Umbilical cord (tissue), 2 donors: ENCODE results near the gene ARHGEF7. TPM values are rescaled to one million over a fixed set of nuclear protein-coding genes. Genes with fewer than 3 reads are reported as not detected.

Source experiments
- DNase-seq: peaks from one replicate; pipeline ENCODE4 v3.0.0-alpha.2; 2015; ENCODE audit warnings: low spot score
- total RNA-seq: library from RNA; depleted of rRNA; stranded (reverse); fragments of >200 nt; gene quantifications from one replicate; pipeline ENCODE4 v1.2.3, GENCODE V29; 2014; ENCODE audit warnings: low replicate concordance; ENCODE audit not compliant: insufficient read depth

The ARHGEF7 gene
- total RNA-seq, 1 donor from 2014 or later, result 99.2 TPM

DNA sequence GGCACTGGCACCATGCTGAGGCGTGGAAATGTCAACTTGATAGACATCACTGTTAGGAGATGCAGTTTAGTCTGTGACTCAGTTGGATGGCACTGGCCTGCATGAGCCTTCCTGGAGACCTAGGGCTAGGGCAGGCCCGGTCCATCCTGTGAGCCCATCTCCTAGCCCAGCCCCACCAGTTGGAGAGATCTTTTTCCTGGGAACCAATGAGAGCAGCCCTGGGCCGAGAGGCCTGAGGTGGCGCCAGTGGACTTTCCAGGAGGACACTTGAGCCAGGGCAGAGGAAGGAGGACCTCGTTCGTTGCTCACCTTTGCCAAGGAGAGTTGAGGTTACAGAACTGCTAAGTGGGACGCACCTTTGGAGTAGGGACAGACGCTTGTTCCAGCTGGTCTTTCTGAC, 104.8 kb downstream of the ARHGEF7 start:
- no peak for DNase-seq

DNA sequence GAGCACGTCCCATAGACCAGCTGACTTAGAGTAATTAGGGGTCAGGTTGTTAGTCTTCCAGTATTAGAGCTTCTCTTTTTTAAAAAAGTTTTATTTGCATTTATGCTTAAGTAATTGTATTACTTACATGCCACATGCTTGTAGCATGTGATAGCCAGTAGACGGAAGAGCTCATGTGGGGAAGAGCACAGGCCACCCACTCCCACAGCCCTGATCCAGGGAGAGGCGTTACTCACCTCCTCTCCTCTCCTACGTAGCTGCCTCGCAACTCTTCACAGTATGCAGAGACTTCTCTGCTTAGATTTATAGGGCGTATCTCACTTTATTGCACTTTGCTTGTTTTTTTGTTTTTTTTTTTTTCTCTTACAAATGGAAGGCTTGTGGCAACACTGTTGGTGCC, 110.1 kb downstream of the ARHGEF7 start:
- no peak for DNase-seq

DNA sequence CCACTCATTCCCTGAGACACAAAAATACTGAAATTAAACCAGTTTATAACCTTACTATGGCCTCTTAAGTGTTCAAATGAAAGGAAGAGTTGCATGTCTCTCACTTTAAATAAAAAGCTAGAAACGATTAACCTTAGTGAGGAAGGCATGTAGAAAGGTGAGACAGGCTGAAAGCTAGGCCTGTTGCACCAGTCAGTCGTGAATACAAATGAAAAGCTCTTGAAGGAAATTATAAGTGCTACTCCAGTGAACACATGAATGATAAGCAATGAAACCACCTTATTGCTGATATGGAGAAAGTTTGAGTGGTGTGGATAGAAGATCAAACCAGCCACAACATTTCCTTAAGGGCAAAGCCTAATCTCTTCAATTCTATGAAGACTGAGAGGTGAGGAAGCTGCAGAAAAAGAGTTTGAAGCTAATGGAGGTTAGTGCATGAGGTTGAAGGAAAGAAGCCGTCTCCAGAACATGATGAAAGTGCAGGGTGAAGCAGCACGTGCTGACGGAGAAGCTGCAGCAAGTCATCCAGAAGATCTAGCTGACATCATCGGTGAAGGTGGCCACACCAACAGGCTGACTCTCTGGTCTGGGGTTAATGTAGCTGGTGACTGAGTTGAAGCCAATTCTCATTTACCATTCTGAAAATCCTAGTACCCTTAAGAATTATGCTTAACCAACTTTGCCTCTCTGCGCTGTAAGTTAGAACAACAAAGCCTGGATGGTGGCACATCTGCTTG, 110.9 kb downstream of the ARHGEF7 start:
- no peak for DNase-seq

DNA sequence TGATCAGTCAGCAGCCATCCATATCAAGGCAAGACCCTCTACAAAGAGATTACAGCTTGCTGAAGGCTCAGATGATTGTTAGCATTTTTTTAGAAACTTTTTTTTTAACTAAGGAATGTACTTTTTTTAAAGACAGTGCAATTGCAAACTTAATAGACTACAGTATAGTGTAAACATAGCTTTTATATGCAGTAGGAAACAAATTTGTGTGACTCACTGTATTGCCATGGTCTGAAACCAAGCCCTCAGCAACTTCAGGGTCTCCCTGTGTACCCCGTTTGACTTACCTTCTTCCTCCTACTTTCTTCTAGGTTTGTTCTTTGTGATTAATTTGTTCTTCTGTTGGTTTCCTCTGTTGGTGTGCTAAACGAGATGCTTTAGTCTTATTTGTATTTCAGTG, 112.3 kb downstream of the ARHGEF7 start:
- no peak for DNase-seq

DNA sequence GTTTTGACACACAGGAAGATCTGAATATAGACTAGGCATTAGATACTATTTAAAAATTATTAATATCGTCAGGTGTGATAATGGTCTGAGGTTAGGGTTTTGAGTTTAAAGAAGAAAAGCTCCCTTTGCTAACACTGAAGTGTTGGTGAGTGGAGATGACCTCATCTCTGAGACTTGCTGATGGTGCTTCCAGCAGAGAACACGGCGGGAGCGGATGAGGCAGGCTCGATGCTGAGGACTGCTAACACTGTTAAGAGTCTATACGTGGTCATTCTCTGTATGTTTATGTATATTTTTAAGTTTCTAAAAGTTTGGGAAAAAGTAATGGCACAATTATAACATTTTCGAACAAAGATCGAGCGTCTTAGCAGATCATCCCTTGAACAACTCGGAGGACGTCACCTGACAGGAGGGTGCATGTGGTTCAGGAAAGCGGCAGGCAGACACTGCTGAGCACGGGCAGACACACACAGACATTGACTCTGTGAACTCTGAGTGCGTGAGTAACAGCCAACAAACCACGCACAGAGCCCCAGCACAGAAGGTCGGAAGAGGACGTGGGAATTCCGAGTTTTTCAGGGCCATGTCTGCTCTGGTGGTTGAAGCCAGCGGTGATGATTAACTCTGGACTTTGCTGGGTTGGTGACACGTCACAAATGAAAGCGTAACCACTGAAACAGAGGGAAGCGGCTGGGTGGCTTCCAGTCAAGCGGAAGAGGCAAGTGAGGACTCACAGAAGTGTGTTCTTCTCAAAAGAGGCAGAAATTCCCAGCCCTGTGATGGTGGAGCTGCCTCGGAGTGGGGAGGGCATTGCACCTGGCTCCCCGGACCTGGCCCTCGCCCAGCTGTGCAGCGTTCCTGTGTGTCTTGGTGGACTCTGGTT, 113.4 kb downstream of the ARHGEF7 start:
- no peak for DNase-seq

DNA sequence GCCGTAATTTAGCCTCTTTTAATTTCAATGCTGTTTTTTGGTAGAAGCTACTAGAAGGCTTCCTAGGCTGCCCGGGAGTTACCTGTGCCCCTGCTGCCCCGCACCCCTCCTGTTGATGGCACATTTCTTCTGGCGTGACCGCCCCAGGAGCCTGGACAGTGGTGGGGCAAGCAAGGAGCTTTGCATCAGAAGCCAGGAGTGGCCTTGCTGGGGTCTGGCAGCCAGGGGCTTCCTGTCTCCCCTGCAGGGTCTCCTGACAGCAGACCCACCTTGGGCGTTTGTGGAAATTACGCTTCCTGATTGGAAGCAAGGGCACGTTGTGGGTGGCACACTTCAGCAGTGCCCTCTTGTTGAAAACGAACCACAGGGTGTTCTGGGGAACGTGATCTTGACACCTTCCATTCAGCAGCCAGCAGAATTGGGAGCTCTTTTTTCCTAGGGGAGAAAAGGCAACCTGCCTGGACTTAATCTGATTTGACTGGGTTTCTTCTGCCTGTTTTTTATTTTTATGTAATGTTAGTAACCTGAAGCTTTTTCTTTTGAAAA, 115.3 kb downstream of the ARHGEF7 start:
- DNase-seq, result no peak

DNA sequence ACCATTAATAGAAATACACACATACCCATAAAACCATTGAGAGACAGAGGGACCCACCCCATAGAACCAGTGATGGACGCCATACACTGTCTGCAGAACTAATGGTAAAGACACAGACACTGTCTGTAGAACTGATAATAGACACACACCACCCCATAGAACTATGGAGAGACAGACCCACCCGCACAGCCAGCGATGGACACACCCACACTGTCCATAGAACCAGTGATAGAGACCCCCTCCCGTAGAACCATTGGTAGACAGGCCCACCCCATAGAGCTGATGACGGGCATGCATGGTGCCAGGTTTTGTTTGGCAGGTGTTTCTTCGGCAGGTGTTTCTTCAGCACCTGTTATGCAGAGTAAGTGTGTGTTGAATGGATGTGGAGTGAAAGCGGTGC, 117.1 kb downstream of the ARHGEF7 start:
- DNase-seq, result no peak

DNA sequence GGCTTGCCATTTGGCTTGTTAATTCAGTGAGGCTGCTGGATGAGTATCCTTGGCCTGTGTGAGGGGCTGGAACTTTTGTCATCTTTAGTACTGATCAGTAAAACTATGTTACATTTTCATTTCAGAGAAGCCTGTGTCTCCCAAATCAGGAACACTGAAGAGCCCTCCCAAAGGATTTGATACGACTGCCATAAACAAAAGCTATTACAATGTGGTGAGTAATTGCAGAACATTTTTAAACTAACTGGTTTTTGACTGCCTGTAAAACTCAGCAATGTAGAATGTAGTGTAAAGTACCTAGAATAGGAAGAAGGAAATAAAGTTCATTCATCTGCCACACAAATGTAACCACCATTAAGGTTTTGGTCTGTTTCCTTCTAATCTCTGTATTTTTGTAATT, 118.0 kb downstream of the ARHGEF7 start:
- DNase-seq, result no peak

DNA sequence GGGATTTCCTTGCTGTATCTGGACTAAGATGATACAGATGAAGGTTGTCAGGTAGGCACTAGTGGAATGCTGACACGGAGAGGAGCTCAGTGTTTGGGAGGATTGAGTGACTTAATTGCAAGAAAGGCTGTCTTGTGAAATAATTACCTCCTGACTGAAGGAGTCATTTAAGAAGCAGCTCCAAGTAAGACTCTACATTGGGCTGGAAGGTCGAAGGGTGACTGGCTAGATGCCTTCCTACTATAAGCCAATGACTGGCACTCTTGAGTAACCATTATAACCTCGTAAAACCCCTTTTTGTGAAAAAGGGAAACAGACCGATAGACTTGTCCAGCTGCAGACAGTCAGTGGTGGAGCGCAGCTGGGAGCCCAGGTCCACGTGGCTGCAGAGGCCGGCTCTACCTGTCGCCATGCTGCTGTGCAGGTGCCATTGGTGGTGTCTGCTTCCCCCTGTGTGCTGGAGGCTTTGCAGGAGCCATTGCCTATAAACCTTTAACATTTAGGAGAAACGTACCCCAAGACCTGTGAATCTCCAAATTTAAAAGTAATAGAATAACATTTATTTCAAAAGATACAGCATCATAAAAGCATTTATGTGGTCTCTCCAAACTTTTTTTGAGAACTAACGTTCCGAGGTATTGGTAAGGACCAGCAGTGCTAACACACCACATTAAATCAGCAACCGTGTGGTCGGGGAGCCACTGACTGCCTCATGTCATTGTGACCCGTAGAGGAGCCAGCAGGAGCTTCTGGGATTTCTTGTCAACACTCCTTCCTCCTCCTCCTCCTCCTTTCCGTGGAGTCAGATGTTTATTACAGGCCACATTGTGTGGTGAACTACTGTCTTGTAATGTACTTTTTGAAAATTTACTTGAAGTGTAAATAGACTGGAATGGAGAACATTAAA, 124.9 kb downstream of the ARHGEF7 start:
- DNase-seq, result no peak

DNA sequence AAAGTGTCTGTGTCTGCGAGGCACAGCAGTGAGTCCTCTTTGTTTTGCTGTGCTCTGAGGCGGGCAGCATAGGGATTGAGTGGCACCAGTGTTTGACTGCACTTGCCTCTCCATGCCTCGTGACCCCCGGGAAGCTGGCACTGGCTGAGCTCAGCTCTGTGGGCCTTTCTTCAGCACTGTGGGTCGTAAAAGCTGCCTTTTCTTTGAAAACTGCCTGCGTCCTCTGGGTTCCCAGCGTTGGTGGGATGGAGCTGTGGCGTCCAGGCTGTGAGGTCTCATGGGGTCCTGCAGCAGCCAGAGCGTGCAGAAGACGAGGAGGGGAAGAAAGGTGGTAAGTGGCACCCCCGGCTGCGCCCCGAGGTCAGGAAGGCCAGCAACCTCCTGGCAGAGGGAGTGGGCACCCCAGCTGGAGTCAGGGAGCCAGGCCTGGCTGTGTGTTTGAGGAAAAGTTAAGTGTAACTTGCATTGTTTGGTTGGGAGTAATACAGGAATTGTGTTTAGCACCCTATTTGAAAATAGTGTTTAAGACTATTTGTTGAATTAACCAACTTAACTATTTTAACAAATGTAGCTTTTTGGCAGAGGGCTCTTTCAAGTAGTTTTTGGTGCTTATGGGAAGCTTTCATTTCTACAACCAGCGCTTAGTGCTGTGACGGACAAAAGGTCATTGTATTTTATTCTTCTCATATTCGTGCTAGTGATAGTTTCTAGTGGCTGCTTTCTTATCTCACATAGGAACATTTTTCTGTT, 126.1 kb downstream of the ARHGEF7 start:
- no peak for DNase-seq

DNA sequence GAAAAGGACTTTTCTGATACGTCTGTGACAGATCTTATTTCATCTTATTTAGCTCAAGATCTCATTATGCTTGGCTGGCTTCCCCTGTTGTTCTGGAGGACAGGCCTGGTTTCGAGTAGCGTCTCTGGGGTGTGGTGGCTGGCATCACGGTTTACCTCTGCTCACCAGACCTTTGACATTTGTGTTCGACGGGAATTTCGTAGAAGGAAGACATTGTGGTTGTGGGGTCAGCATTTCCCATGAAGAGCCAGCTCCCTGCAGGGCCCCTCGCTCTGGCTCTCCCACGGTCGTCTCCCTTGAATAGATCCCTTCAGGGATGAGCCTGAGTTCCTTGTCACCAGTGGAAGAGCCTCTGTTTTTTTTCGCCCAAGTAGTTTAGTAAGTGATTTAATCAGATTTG, 126.8 kb downstream of the ARHGEF7 start:
- no peak for DNase-seq

DNA sequence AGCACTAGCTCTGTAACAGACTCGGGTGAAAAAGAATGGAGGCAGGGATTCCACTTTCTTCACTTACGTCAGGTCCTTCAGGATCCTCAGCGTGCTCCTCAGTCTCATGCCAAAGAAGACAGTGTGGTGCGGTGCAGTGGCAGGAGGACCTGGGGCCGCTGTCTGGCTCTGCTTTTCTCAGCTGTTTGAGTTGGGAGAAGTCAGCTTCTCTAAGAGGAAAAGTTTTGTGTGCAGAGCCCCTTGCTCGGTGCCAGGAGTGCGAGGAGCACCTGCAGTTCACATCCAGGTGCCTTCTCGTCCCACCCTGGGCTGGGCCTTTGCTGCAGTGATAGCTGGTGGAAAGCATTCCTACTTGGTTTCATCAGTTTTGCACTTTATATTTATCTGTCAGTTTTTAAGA, 127.5 kb downstream of the ARHGEF7 start:
- no peak for DNase-seq

DNA sequence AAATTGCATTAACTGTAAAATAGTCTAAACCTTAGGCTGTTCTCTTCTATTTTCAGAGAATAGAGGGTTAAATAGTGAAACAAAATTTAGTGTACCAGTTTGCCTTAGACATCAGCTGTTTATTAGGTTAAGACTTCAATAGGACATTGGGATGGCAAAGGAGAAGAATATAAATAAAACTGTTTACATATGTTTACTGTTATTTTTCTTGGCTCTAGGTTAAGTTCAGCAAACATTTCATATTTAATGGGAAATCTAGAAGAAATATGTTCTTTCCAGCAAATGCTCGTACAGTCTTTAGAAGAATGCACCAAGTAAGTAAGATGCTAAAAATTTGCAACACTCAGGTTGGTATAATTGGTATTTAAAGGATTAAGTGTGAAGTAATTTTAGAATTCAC, 128.9 kb downstream of the ARHGEF7 start:
- DNase-seq, result no peak

DNA sequence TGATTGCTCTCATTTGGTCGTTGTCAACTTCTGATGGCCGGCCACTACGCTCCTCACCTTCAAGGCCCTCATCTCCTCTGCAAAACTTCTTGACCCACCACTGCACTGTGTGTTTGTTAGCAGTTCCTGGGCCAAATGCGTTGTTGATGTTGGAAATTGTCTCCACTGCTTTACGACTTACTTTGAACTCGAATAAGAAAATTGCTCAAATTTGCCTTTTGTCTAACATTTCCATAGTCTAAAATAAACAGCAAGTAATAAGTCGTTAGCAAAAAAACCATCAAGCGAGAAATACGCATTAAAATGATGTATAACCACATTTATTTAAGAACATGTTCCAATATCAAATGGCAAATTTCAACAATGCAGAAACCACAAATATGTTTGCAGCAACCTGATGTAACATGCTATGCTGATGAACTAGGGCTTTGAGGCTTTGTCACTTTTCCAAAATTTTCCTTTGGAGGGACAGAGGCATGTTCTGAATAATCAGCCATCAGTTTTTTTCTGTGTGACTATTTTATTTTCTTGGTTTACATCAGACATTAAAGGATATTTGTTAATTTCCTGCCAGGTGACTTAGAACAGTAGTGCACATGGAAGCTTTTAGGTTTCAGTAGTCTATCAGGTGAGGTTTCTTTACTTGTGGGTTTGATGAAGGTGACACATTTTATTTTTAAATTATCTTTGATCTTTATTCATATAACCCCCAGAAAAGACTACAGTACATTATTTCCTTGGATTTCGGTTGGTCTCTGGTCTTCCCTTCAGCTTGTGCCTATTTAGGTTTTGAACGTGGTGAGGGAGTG, 130.7 kb downstream of the ARHGEF7 start:
- no peak for DNase-seq

DNA sequence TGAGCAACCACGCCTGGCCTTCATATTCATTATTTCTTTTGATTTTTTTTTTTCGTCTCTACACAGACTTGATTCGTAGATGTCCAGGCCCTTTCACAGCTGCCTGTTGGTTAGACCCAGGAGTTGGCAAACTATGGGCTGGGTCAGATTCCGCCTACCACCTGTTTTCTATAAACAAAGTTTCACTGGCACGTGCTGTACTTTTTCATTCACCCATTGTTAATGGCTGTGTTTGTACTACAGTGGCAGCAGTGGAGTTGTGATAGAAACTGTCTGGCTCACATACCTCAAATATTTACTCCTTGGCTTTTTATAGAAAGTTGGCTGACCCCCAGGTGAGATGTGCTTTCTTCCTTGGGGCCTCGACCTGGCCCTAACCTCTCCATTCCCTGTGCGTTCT, 132.4 kb downstream of the ARHGEF7 start:
- no peak for DNase-seq

DNA sequence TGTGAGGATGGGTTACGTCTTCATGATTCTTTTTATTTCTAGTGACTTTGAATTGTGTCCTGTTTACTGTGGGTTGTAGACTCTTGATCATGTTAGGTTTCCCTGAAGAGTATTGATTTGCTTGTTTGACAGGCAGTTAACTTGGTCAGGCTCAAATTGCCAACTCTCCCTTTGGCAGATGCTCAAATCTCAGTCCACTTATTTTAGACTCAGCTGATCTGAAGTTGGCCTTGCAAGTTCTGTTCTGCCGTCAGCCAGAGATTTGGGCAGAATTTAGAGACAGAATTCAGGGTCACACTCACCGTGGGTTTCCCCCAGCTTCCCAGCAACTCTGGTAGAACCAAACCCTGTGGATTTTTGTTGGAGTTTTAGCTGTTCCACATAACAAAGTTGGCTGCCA, 133.7 kb downstream of the ARHGEF7 start:
- no peak for DNase-seq

DNA sequence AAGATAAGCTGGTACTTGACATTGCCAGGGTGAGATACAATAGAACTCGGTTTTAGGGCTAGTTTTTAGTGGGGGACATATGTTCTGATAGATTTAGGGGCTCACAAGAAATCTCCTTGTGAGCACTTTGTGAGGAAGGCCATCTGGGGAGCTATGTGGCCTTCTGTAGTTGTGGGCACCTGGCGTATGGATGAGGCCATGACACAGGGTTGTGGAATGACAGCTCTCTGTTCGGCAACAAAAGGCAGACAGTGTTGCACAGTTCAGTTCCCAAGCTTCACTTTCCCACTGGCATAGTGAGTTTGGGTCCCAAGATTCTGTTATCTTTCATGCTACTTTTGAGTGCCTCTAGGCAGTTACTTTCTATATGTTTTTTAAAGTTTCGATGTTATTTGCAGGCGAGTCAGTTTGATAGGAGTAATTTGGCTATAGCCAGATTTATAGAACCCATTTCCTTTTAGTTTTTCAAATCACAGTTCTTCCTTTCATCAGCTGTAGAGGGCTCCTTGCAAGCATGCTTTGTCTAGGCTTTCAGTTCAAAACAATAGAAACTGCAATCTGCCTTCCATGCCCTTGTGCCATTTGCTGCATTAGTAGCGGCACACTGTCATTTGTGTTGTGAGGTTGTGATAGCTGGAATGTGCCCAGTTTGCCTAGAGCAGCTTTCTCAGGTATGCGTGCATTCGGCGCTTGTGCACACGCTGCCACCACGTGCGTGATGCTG, 134.7 kb downstream of the ARHGEF7 start:
- DNase-seq, result no peak

DNA sequence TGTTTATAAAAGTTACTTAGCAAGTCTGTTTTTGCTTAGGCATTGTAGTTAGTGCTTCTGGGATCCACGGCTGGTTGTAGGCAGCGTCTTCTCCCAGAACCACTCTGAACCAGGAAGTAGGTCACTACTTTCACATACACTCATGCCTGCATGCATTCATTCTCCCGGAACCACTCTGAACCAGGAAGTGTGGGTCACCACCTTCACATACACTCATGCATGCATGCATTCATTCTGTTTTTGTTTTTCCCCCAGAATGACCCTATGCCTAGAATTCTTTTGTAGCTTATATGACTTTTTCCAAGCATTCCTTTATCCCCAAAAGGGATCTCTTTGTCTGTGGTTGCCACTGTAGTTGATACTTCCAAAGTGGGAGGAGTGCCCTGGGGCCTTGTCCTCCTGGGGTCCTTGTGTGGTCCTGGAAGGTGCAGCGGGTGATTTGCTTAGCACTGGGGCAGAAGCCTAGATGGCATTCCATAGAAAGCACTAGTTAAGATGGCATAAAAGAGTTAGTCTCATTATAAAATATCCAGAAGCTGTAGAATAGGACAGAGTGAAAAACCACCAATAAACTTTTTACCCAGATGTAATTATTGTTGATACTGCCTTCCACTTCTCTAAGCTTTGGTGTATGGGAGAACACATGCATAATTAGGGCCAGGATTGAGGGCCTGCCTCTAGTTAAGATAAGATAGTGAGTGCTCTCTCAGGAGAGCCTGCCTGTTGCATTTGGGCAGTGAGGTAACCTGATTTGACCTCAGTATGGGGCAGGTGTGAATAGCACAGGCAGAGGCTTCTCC, 136.7 kb downstream of the ARHGEF7 start:
- DNase-seq, result no peak
